Esophagus (tissue), 2 donors: ENCODE measurements around the gene FRMD8. TPM values are rescaled to one million over a fixed set of nuclear protein-coding genes. Genes with fewer than 3 reads are reported as not detected.
A peak's percentile ranks its signal among the peaks of the same experiment; 100 is the strongest.

Source experiments
- H3K27ac ChIP-seq, 2 donors: one replicate each; pipeline ENCODE4 v1.5.1; 2013; ENCODE audit warnings: low read depth in 2 of 2, mild to moderate bottlenecking in 2 of 2, inconsistent platforms in 1 of 2, low read length in 1 of 2, moderate library complexity in 1 of 2
- H3K27me3 ChIP-seq, 2 donors: one replicate each; pipeline ENCODE4 v1.6.1; 2013; ENCODE audit warnings: low read length in 2 of 2, control low read depth in 1 of 2, mild to moderate bottlenecking in 1 of 2; ENCODE audit not compliant: insufficient read depth in 2 of 2, control insufficient read depth in 1 of 2
- H3K36me3 ChIP-seq, 2 donors: one replicate each; pipeline ENCODE4 v1.6.1; 2013; ENCODE audit warnings: low read length in 1 of 2; ENCODE audit not compliant: control insufficient read depth in 2 of 2, insufficient read depth in 2 of 2
- H3K4me1 ChIP-seq, 2 donors: one replicate each; pipeline ENCODE4 v1.6.1; 2013; ENCODE audit warnings: low read length in 1 of 2; ENCODE audit not compliant: control insufficient read depth in 2 of 2, insufficient read depth in 2 of 2
- H3K4me3 ChIP-seq, 2 donors: one replicate each; pipeline ENCODE4 v1.5.1; 2013; ENCODE audit warnings: low read length in 2 of 2, mild to moderate bottlenecking in 2 of 2, low read depth in 1 of 2, moderate library complexity in 1 of 2
- H3K9me3 ChIP-seq, 2 donors: one replicate each; pipeline ENCODE4 v1.6.1; 2013; ENCODE audit warnings: mild to moderate bottlenecking in 2 of 2, low read depth in 1 of 2, low read length in 1 of 2, moderate library complexity in 1 of 2; ENCODE audit not compliant: control insufficient read depth in 2 of 2, insufficient read depth in 1 of 2
- WGBS, 2 donors: extraction: QIAGEN DNeasy Blood & Tissue Kit; methylation state at CpG; one replicate each; pipeline ENCODE4 v1.1.7; 2013; 5-methylcytosine and 5-hydroxymethylcytosine counted together
- polyA plus RNA-seq, 2 donors: library from polyadenylated mRNA; stranded (reverse); fragments of 200-250 nt; gene quantifications; one replicate each; pipeline ENCODE4 v1.2.3, GENCODE V29; 2013
- donor health status: healthy with polysubstance abuse.
- donor health status: Bipolar disorder and iron deficiency.

FRMD8 gene
- polyA plus RNA-seq, 2 donors: 25.2 to 27.8 TPM

- Histone ChIP-seq H3K27me3 (no peaks in the 10 kb centered on the region), H3K4me3 (no peak overlapping the region), H3K4me1 (peaks cover 2 to 10% of the 10 kb centered on the region in 2 donors), H3K36me3 (peaks cover 8 to 21% of the 10 kb centered on the region in 2 donors), H3K27ac (peak overlapping the region; percentile 30 to 52), H3K9me3 (no peaks in the 10 kb centered on the region)
- 86 to 87% methylated on average over 7 of the region's 7 CpGs for WGBS, 2 donors
Observed at GRCh38 chr11:65439331-65440181, 53.1 kb downstream of the FRMD8 start.

GRCh38 chr11:65440831-65441499 is 54.5 kb downstream of the FRMD8 start:
- Histone ChIP-seq H3K27me3 (no peaks in the 10 kb centered on the region), H3K36me3 (peaks cover 5 to 22% of the 10 kb centered on the region in 2 donors), H3K4me1 (peaks cover 2 to 10% of the 10 kb centered on the region in 2 donors), H3K27ac (peak overlapping the region; percentile 36 to 66), H3K9me3 (no peaks in the 10 kb centered on the region), H3K4me3 (no peak overlapping the region)
- 58 to 60% methylated on average over 7 to 8 of the region's 8 CpGs for WGBS, 2 donors

DNA sequence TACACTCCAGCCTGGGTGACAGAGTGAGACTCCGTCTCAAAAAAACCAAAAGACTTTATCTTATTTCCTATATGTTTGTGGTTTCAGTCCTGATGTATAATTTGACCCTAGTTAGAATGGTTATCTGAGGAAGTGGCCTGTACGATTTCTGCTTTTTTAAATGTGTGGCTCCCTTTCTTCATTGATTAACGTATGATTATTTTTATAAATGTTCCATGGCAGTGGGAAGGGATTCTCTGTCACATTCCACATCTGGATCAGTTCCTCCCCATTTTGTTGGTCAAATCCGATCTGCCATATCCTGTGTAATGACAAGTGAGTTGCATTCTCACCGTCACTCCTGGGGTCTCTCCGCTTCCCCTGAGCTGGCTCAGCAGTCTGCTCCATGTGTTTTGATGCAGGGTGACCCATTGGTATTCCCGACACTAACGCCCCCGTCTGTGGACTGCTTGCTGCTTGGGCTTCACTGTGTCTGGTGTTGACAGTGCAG is 56.5 kb downstream of the FRMD8 start:
- no peaks in the 10 kb centered on the region for H3K27me3 ChIP-seq
- peaks cover 2 to 8% of the 10 kb centered on the region in 2 donors for H3K4me1 ChIP-seq
- WGBS, 2 donors: 50 to 63% methylated on average over 9 of the region's 9 CpGs
- peak overlapping the region; percentile 54 to 85 for H3K27ac ChIP-seq
- H3K36me3 ChIP-seq: peaks cover 2 to 20% of the 10 kb centered on the region in 2 donors
- H3K9me3 ChIP-seq: no peaks in the 10 kb centered on the region
- H3K4me3 ChIP-seq: peak overlapping the region in 1 of 2 donors; percentile 20

GRCh38 chr11:65444314-65445051 is 58.0 kb downstream of the FRMD8 start:
- peaks cover 0 to 18% of the 10 kb centered on the region in 2 donors for H3K36me3 ChIP-seq
- no peaks in the 10 kb centered on the region for H3K9me3 ChIP-seq
- peaks cover 2 to 7% of the 10 kb centered on the region in 2 donors for H3K4me1 ChIP-seq
- WGBS, 2 donors: 67 to 72% methylated on average over 14 of the region's 14 CpGs
- no peaks in the 10 kb centered on the region for H3K27me3 ChIP-seq
- H3K4me3 ChIP-seq: peak overlapping the region in 1 of 2 donors; percentile 20
- peak overlapping the region; percentile 54 to 89 for H3K27ac ChIP-seq

DNA sequence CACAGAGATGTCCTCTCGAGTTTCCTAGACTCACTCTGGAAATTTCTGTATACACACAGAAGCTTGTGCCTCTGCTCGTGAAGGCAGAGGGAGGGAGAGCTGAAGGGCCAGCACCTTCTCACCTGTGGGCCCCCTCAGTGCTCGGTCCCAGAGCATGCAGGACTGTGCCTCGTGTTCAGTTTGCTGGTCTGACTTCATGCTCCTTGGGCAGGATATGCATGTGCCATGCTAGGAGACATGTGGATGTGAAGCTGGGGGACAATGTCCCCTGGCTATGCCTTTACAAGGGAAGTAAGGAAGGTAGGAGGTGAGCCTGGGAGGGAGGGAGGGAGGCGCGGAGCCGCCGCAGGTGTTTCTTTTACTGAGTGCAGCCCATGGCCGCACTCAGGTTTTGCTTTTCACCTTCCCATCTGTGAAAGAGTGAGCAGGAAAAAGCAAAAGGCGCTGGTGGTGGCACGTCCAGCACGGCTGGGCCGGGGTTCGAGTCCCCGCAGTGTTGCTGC is 58.7 kb downstream of the FRMD8 start:
- Histone ChIP-seq H3K36me3 (peaks cover 0 to 18% of the 10 kb centered on the region in 2 donors), H3K27me3 (no peaks in the 10 kb centered on the region)
- 69 to 78% methylated on average over 15 of the region's 15 CpGs for WGBS, 2 donors

GRCh38 chr11:65445604-65446445 is 59.4 kb downstream of the FRMD8 start:
- 68 to 70% methylated on average over 10 to 11 of the region's 11 CpGs for WGBS, 2 donors
- H3K27me3 ChIP-seq: no peaks in the 10 kb centered on the region
- peaks cover 0 to 18% of the 10 kb centered on the region in 2 donors for H3K36me3 ChIP-seq
- peak overlapping the region; percentile 30 to 89 for H3K27ac ChIP-seq
- H3K9me3 ChIP-seq: no peaks in the 10 kb centered on the region
- H3K4me1 ChIP-seq: peaks cover 2 to 7% of the 10 kb centered on the region in 2 donors
- no peak overlapping the region for H3K4me3 ChIP-seq

More for the DNA sequence above, 58.7 kb downstream of the FRMD8 start:
- Histone ChIP-seq H3K4me3 (no peak overlapping the region), H3K4me1 (peaks cover 2 to 7% of the 10 kb centered on the region in 2 donors), H3K9me3 (no peaks in the 10 kb centered on the region), H3K27ac (peak overlapping the region in 1 of 2 donors; percentile 89)

GRCh38 chr11:65446446-65447277 is 60.2 kb downstream of the FRMD8 start:
- Histone ChIP-seq H3K27ac (peak overlapping the region; percentile 30 to 89), H3K4me1 (peaks cover 2 to 7% of the 10 kb centered on the region in 2 donors), H3K4me3 (no peak overlapping the region)

DNA sequence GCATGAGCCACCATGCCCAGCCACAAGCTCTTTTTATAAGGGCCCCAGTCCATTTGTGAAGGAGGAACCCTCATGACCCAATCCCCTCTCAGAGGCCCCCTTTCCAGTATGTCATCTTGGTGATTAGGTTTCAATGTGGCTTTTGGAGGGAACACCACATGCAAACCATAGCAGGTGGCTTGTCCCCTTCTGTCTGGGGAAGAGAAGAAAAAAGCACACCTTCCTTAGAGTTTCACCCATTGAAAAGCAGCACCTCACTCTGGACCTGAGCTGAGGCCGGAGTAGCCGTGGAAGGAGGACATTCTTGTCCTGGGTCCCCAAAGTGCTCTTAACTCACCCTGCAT is 61.6 kb downstream of the FRMD8 start:
- Histone ChIP-seq H3K27ac (peak overlapping the region; percentile 3 to 58), H3K4me1 (peaks cover 0 to under 1% of the 10 kb centered on the region in 2 donors), H3K36me3 (peaks cover 0 to 17% of the 10 kb centered on the region in 2 donors), H3K4me3 (no peak overlapping the region), H3K27me3 (no peaks in the 10 kb centered on the region), H3K9me3 (no peaks in the 10 kb centered on the region)
- 90 to 97% methylated on average over 2 of the region's 2 CpGs for WGBS, 2 donors

More at GRCh38 chr11:65446446-65447277, 60.2 kb downstream of the FRMD8 start:
- Histone ChIP-seq H3K36me3 (peaks cover 0 to 18% of the 10 kb centered on the region in 2 donors), H3K27me3 (no peaks in the 10 kb centered on the region), H3K9me3 (no peaks in the 10 kb centered on the region)
- 77 to 82% methylated on average over 11 of the region's 11 CpGs for WGBS, 2 donors
